Osteoblast (primary cell): Measurements from ENCODE around the gene RSPH10B. TPM values are rescaled to one million over a fixed set of nuclear protein-coding genes. Genes with fewer than 3 reads are reported as not detected.
"Not testable (repeated sequence)": the region's sequence is repeated elsewhere in the genome, so short reads cannot be mapped to it uniquely, and the experiment has no call there.

Experiments
- DNase-seq: peaks from one replicate; pipeline ENCODE4 v3.0.0; 2011; ENCODE audit warnings: low spot score, mixed read lengths; ENCODE audit not compliant: insufficient read length; ENCODE audit errors: missing footprints
- H2AFZ ChIP-seq: 2 replicates; pipeline ENCODE4 v1.6.0; 2011; ENCODE audit warnings: mild to moderate bottlenecking, low read length
- H3K27ac ChIP-seq: 2 replicates; pipeline ENCODE4 v1.5.1; 2011; ENCODE audit warnings: mild to moderate bottlenecking, low read depth, low read length, moderate library complexity
- H3K27me3 ChIP-seq: 2 replicates; pipeline ENCODE4 v1.6.0; 2012; ENCODE audit warnings: mild to moderate bottlenecking, control low read depth, inconsistent platforms, low read length, moderate library complexity; ENCODE audit not compliant: insufficient read depth
- H3K36me3 ChIP-seq: 2 replicates; pipeline ENCODE4 v1.5.1; 2011; ENCODE audit warnings: mild to moderate bottlenecking, low read length, control low read depth, moderate library complexity; ENCODE audit not compliant: insufficient read depth
- H3K4me1 ChIP-seq: 2 replicates; pipeline ENCODE4 v1.5.1; 2011; ENCODE audit warnings: mild to moderate bottlenecking, low read length, control low read depth, moderate library complexity; ENCODE audit not compliant: insufficient read depth
- H3K4me2 ChIP-seq: 2 replicates; pipeline ENCODE4 v1.6.0; 2011; ENCODE audit warnings: mild to moderate bottlenecking, low read length; ENCODE audit not compliant: insufficient read depth
- H3K4me3 ChIP-seq: fragments of 200-600 bp; sonication (generic); 3 replicates; pipeline ENCODE4 v1.5.1; 2012; ENCODE audit warnings: mild to moderate bottlenecking, low read length, inconsistent platforms; ENCODE audit not compliant: insufficient read depth
- H3K79me2 ChIP-seq: 2 replicates; pipeline ENCODE4 v1.6.0; 2012; ENCODE audit warnings: mild to moderate bottlenecking, low read length, control low read depth, inconsistent platforms; ENCODE audit not compliant: insufficient read depth
- H3K9me3 ChIP-seq: 2 replicates; pipeline ENCODE4 v1.5.1; 2011; ENCODE audit warnings: low read depth, low read length, control low read depth
- H4K20me1 ChIP-seq: 2 replicates; pipeline ENCODE4 v1.6.0; 2012; ENCODE audit warnings: mild to moderate bottlenecking, low read length, control low read depth; ENCODE audit not compliant: insufficient read depth
- total RNA-seq: library from RNA; depleted of rRNA; stranded (reverse); fragments of >200 nt; gene quantifications from 2 replicates; pipeline ENCODE4 v1.2.3, GENCODE V29; 2012

The RSPH10B gene
- total RNA-seq, 1 donor, result not detected

DNA sequence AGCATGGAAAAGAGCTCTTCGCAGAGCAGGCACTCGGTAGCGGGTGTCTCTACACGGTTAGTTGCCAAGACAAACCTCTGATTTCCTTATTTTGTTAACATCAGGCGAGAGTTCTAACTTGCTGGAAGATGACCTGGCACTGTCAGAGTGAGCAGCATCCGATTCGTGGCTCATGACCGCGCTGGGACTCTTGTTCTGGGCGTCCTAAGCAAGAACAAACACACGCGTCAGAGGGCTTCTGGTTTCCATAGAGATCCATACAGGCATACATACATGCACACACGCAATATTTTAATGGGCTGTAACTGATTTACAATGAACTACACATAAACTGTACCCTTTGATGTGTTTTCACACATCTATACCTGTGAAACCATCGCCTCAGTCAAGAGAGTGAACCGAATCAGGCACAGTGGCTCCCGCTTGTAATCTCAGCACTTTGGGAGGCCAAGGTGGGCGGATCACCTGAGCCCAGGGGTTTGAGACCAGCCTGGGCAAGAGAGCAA, 35.5 kb downstream of the RSPH10B start:
- not testable (repeated sequence) for H3K36me3 ChIP-seq, DNase-seq, H3K4me3 ChIP-seq, H3K27ac ChIP-seq, H3K4me2 ChIP-seq, H4K20me1 ChIP-seq, H3K79me2 ChIP-seq, H3K27me3 ChIP-seq, H2AFZ ChIP-seq, H3K4me1 ChIP-seq, H3K9me3 ChIP-seq

- H2AFZ ChIP-seq, H3K27me3 ChIP-seq, H3K4me3 ChIP-seq, DNase-seq, H3K9me3 ChIP-seq, H3K4me1 ChIP-seq, H3K27ac ChIP-seq, H3K79me2 ChIP-seq, H3K36me3 ChIP-seq, H4K20me1 ChIP-seq, H3K4me2 ChIP-seq: not testable (repeated sequence)
Measured at GRCh38 chr7:5931905-5932644, 38.4 kb downstream of the RSPH10B start.

GRCh38 chr7:5931250-5931649, 39.2 kb downstream of the RSPH10B start:
- not testable (repeated sequence) for H3K36me3 ChIP-seq, H3K4me1 ChIP-seq, H3K4me3 ChIP-seq, H4K20me1 ChIP-seq, H3K4me2 ChIP-seq, H3K9me3 ChIP-seq, H3K27ac ChIP-seq, H3K79me2 ChIP-seq, H2AFZ ChIP-seq, H3K27me3 ChIP-seq
- DNase-seq, result peak; percentile 8

DNA sequence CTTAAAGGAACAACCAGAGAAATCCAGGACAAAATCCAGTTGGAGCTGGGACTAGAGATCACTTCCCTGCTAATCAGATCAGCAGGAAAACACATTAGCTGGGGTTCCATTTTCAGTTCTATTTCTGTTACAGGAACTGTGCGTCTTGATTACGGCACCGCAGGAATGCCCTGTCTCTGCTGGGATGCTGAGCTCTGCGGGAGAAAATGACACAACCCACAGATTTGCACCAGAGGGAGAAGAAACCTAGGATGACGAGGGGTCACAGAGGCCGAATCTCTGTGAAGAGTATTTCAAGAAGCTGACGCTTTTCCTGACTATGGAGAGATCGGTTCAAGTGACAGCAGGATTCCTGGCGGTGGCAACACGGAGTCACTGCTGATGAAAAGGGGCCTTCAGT, 40.2 kb downstream of the RSPH10B start:
- H3K4me3 ChIP-seq, H4K20me1 ChIP-seq, H3K4me1 ChIP-seq, H3K4me2 ChIP-seq, H2AFZ ChIP-seq, H3K9me3 ChIP-seq, H3K27ac ChIP-seq, H3K27me3 ChIP-seq, H3K79me2 ChIP-seq, DNase-seq, H3K36me3 ChIP-seq: not testable (repeated sequence)

- H3K4me3 ChIP-seq, H3K27ac ChIP-seq, H2AFZ ChIP-seq, H3K4me1 ChIP-seq, H3K36me3 ChIP-seq, DNase-seq, H3K4me2 ChIP-seq, H3K79me2 ChIP-seq, H4K20me1 ChIP-seq, H3K27me3 ChIP-seq, H3K9me3 ChIP-seq: not testable (repeated sequence)
Measured at GRCh38 chr7:5926263-5926870, 44.1 kb downstream of the RSPH10B start.

- H2AFZ ChIP-seq, H3K27me3 ChIP-seq, H3K27ac ChIP-seq, H3K9me3 ChIP-seq, DNase-seq, H3K4me3 ChIP-seq, H4K20me1 ChIP-seq, H3K79me2 ChIP-seq, H3K4me2 ChIP-seq, H3K36me3 ChIP-seq, H3K4me1 ChIP-seq: not testable (repeated sequence)
Measured at GRCh38 chr7:5924630-5925029, 45.9 kb downstream of the RSPH10B start.

GRCh38 chr7:5924180-5924579, 46.3 kb downstream of the RSPH10B start:
- H3K27me3 ChIP-seq, H2AFZ ChIP-seq, DNase-seq, H3K4me1 ChIP-seq, H3K4me3 ChIP-seq, H3K27ac ChIP-seq, H3K4me2 ChIP-seq, H3K79me2 ChIP-seq, H3K36me3 ChIP-seq, H3K9me3 ChIP-seq, H4K20me1 ChIP-seq: not testable (repeated sequence)

DNA sequence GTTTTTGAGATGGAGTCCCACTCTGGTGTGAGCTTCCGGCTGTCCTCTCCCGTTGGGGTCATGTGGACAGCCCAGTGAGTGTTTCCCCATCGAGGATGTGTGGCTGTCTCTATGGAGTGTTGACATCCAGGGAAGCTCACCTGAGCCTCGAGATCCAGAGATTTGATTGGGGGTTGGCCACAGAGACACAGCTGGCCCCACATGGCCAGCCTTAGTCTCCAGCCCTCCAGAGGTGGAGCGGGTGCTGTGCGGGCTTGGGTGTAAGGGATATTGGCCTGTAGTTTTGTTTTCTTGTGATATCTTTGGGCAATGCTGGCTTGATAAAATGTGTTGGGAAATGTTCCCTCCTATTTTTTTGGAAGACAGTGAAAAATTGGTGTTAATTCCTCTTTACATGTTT, 54.0 kb downstream of the RSPH10B start:
- H3K4me1 ChIP-seq, H2AFZ ChIP-seq, H3K9me3 ChIP-seq, DNase-seq, H3K4me2 ChIP-seq, H4K20me1 ChIP-seq, H3K36me3 ChIP-seq, H3K4me3 ChIP-seq, H3K27ac ChIP-seq, H3K79me2 ChIP-seq, H3K27me3 ChIP-seq: not testable (repeated sequence)

- not testable (repeated sequence) for H4K20me1 ChIP-seq, H3K4me1 ChIP-seq, DNase-seq, H3K27me3 ChIP-seq, H3K9me3 ChIP-seq, H3K79me2 ChIP-seq, H3K27ac ChIP-seq, H3K4me3 ChIP-seq, H3K4me2 ChIP-seq, H3K36me3 ChIP-seq, H2AFZ ChIP-seq
Measured at GRCh38 chr7:5908835-5909234, 61.7 kb downstream of the RSPH10B start.
